Esophagus squamous epithelium (tissue), 4 donors: ENCODE measurements around the gene KRTAP4-4.

Experiments used
- CTCF ChIP-seq, 6 experiments: fragments of 450-650 bp in 4 of 6; fragments of 200-600 bp in 2 of 6; sonication (generic) in 2 of 6; IDR thresholded peaks; one replicate each; pipeline ENCODE4 v1.5.1; 2016 to 2019; ENCODE audit warnings: antibody characterized with exemption in 6 of 6, mild to moderate bottlenecking in 4 of 6, moderate library complexity in 4 of 6
- POLR2A ChIP-seq, 4 donors: fragments of 450-650 bp; IDR thresholded peaks; one replicate each; pipeline ENCODE4 v1.6.1; 2017; ENCODE audit warnings: antibody characterized with exemption in 4 of 4, mild to moderate bottlenecking in 4 of 4, moderate library complexity in 3 of 4

- TF ChIP-seq CTCF (IDR thresholded peaks at IDR 0.05) (no peak), POLR2A (IDR thresholded peaks at IDR 0.05) (no peak)
Observed at GRCh38 chr17:41127371-41127770, 33.2 kb downstream of the KRTAP4-4 start.
